HG03135 (cell line): ENCODE data around the gene TEX50.
A peak's percentile ranks its signal among the peaks of the same experiment; 100 is the strongest.
"Not testable (repeated sequence)": the region's sequence is repeated elsewhere in the genome, so short reads cannot be mapped to it uniquely, and the experiment has no call there.

Source experiments
- ATAC-seq: cut with Tn5 transposase; IDR thresholded peaks from one replicate; pipeline ENCODE4 v1.9.1; 2021; ENCODE audit warnings: mild to moderate bottlenecking, moderate library complexity; ENCODE audit not compliant: unreplicated experiment

TEX50 gene, protein sequence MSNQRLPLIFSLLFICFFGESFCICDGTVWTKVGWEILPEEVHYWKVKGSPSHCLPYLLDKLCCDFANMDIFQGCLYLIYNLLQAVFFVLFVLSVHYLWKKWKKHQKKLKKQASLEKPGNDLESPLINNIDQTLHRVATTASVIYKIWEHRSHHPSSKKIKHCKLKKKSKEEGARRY

DNA sequence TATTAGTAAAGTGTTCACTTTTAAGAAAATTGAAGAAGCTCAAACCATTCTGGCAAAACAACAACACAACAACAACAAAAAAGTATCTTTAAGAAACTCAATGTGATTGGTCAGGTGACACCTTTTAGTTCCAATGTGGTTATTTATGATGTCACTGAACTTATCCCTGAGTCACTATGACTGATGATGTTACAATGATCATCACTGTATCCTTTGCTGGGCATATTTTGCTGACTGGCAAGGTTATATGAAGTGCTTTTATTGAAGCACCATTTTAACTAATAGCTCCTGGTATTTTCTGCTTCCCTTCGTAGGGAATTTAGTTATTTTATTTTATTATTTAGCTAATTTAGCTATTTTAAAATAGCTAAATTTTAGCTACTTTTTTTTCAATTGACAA is at the start of gene TEX50:
Gene TEX50 (plus strand): TSS at position 223 of the 400 bp plus-strand sequence. CDS start 184 bp downstream, outside the sequence.
- no peak for ATAC-seq

- no peak for ATAC-seq
Measured at GRCh38 chr1:173590557-173590956, 44.6 kb upstream of the TEX50 start.

- ATAC-seq, result not testable (repeated sequence)
Measured at GRCh38 chr1:173591138-173591537, 44.0 kb upstream of the TEX50 start.

- no peak for ATAC-seq
Measured at GRCh38 chr1:173596097-173596825, 38.9 kb upstream of the TEX50 start.

GRCh38 chr1:173601588-173601987 is 33.5 kb upstream of the TEX50 start:
- ATAC-seq, result peak; percentile 52

DNA sequence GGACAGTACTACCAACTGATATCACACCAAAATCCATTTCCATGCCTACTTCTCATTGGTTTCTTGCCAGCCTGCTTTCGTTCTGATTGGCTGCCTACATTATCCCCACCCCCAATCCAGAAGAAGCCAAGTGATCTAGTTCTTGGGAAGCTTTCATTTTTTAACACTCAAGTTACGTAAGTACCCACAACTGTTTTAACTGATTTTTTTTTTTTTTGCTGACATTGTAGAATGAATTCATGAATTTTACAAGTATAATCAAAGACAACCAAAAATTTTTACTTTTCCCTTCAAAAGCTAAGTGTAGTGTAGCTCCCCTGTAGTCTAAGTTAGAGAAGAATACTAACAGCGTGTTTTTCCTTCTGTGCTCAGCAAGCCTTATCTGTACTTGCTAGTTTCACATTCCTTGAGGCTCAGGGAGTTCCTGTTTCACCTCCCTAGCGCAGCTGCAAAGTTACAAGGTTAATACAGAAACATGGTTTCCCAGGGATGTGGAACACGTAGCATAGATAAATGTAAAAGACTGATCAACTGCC is 32.0 kb upstream of the TEX50 start, which contains the start of gene SLC9C2:
Gene SLC9C2 (minus strand): TSS at position 17 of the 536 bp plus-strand sequence. CDS start 1,296 bp downstream, outside the sequence.
- ATAC-seq, result no peak

DNA sequence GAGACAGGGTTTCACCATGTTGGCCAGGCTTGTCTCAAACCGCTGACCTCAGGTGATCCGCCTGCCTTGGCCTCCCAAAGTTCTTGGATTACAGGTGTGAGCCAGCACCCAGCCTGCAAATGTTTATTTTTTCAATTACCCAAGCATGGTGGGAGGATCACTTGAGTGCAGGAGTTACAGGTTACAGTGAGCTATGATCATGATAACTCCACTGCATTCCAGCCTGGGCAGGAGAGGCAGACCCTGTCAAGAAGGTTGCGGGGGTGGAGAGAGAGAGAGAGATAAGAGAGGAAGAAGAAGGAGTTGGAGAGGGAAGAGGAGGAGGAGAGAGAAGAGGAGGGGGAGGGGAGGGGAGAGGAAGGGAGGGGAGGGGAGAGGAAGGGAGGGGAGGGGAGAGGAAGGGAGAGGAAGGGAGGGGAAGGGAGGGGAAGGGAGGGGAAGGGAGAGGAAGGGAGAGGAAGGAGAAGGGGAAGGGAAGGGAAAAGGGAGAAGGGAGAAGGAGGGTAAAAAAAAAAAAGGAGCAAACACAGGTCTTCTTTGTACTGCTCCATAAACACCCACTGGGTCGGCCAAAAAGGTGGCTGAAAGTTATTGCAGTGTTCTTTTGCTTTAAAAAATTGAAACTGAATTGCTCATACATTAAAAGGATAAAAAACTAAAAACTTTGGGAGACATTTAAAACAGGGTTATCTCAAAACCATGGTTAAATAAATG is 26.5 kb upstream of the TEX50 start:
- ATAC-seq, result no peak

GRCh38 chr1:173613086-173613485 is 22.1 kb upstream of the TEX50 start:
- ATAC-seq, result not testable (repeated sequence)

GRCh38 chr1:173616859-173617258 is 18.3 kb upstream of the TEX50 start:
- no peak for ATAC-seq

GRCh38 chr1:173627269-173627668 is 7.9 kb upstream of the TEX50 start:
- ATAC-seq, result no peak

- no peak for ATAC-seq
Measured at GRCh38 chr1:173628888-173629287, 6.2 kb upstream of the TEX50 start.

DNA sequence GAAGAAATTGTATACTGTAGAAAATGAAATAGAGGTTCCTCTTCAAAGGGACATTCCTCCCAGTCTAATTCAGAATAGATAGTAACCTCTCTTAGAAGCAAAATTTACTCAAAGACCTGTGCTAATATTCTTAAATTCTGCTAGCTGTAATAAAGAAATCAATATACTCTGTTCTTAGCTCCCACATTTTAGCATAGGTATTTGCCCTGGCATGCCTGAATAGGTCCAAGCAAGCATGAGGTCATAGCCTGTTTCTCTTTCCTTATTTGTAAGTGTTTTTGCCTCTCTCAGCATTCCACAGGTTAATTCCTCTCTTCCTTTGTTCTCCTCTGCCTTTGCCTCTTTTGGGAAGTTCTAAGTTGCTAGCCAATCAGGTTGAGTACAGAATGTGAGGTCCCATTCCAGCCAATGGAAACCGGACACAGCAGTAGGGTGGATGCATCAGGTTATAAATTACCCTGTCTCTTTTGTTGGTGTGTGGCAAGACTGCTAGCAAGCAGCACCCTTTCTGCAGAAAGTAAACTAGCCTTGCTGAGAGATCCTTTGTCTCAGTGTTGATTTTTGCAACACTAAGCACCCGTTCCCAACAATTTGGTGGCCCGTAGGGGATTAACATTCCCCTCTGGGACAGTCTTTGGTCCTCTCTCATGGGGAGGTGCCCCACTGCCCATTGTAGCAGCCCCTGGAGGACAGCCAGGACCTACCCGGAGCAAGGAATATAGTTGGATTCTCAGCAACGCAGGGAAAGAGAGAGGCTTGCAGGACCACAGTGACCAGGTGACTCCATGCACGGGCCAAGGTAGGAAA is 2.3 kb downstream of the TEX50 start:
- ATAC-seq, result not testable (repeated sequence)

DNA sequence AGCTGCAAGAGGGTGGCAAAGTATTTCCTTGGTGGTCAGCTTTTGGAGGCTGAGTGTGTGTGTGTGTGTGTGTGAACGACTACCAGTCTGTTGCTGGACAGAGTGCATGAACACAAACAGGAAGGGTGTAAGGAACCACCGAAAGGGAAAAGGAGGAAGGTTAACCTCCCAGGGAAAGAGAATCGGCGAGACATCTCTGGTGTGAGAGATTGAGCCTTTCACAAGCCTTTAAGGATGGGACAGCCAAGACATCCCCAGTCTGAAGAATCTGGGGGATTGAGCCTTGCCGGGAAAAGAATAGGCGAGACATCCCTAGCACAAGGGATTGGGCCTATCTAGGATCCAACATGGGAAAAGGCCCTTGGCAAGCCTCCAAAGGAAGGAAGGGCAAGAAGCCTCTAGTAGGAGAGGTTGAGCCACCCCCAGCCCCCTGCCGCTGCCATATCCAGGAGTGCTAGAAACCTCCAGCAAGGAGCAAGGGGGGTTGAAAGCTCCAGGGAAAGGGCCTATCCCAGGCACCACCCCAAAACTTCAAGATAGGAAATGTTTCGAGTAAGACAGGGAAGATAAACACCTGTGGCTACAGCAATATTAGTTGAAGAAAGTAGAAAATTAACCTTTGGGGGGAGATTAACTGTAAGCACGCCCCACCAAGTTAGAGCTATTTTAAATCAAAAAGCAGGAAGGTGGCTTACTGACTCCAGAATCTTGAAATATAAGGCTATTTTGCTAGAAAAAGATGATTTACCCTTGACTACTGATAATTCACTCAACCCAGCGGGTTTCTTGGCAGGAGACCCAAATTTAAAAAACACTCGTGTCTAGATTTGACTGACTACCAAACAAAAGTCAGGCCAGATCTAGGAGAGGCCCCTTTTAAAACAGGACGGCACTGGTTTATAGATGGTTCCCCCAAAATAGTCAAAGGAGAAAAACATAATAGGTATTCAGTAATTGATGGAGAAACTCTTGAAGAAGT is 3.2 kb downstream of the TEX50 start:
- ATAC-seq, result no peak

DNA sequence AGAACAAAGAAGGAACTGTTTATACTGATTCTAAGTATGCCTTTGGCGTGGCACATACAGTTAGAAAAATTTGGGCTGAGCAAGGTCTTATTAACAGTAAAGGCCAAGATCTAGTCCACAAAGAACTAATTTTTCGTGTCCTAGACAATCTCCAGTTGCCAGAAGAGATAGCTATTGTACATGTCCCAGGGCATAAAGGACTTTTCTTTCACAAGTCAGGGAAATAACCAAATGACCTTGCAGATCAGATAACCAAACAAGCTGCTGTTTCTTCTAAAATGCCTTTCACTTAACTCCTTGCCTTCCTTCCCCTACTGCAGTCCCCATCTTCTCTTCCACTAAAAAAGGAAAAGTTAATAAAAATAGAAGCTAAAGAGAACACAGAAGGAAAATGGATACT is 4.0 kb downstream of the TEX50 start:
- no peak for ATAC-seq

- ATAC-seq, result not testable (repeated sequence)
Measured at GRCh38 chr1:173642450-173643139, 7.5 kb downstream of the TEX50 start.

GRCh38 chr1:173646656-173647055 is 11.5 kb downstream of the TEX50 start:
- ATAC-seq, result no peak

DNA sequence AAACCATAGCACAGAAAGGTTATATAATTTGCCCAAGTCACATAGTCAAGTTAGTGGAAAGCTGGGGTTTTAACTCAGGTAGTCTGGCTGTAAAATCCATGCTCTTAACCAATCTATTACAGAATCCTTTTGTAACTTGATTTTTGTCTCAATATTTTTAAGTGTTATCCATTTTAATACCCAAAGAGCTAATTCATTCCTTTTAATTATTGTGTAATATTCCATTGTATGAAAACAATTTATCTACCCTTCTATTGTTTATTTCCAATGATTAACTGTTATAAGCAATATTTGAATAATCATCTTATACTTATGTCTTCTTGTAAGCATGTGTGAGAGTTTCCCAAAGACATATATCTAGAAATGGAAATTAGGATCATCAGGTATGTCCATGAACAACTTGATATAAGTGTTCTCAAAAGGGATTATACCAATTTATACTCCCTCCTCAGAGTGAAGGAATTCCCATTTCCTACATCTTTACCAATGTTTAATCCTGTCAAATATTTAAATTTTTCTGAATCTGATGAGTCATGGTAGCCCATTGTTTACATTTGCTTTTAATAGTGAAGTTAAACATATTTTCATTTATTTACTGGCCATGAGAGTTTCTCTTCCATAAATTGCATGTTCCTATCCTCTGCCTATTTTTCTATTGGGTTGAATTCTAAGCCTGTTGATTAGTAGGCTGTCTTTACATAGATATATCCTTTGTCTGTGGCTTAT is 13.9 kb downstream of the TEX50 start:
- no peak for ATAC-seq

GRCh38 chr1:173660306-173660705 is 25.2 kb downstream of the TEX50 start:
- no peak for ATAC-seq
